BE2C (cell line): ENCODE data around the gene CHDH.

ENCODE experiments used
- DNase-seq: peaks from one replicate; pipeline ENCODE4 v3.0.0-alpha.2; 2020
- H3K27me3 ChIP-seq: fragments of 250-450 bp; sonication (Bioruptor Pico); 2 replicates; pipeline ENCODE4 v1.5.1; 2020; ENCODE audit warnings: mild to moderate bottlenecking
- H3K36me3 ChIP-seq: fragments of 250-450 bp; sonication (Bioruptor Pico); 2 replicates; pipeline ENCODE4 v1.5.1; 2020; ENCODE audit warnings: mild to moderate bottlenecking
- H3K4me1 ChIP-seq: fragments of 250-450 bp; sonication (Bioruptor Pico); 2 replicates; pipeline ENCODE4 v1.5.1; 2020
- H3K4me3 ChIP-seq: 2 replicates; pipeline ENCODE4 v1.5.1; 2011; ENCODE audit warnings: low read depth, low read length
- H3K9me3 ChIP-seq: fragments of 250-450 bp; sonication (Bioruptor Pico); 2 replicates; pipeline ENCODE4 v1.5.1; 2020
- TF ChIP-seq, protein P1 (sequence below): IDR thresholded peaks from 2 replicates; pipeline ENCODE4 v1.5.1; 2012; ENCODE audit warnings: mild to moderate bottlenecking, low read depth, low read length

The CHDH gene

GRCh38 chr3:53834429-53835095 is 11.7 kb downstream of the CHDH start:
- DNase-seq: no peak
- no peaks in the 10 kb centered on the region for H3K27me3 ChIP-seq
- H3K4me3 ChIP-seq: no peak overlapping the region
- TF ChIP-seq, protein P1, sequence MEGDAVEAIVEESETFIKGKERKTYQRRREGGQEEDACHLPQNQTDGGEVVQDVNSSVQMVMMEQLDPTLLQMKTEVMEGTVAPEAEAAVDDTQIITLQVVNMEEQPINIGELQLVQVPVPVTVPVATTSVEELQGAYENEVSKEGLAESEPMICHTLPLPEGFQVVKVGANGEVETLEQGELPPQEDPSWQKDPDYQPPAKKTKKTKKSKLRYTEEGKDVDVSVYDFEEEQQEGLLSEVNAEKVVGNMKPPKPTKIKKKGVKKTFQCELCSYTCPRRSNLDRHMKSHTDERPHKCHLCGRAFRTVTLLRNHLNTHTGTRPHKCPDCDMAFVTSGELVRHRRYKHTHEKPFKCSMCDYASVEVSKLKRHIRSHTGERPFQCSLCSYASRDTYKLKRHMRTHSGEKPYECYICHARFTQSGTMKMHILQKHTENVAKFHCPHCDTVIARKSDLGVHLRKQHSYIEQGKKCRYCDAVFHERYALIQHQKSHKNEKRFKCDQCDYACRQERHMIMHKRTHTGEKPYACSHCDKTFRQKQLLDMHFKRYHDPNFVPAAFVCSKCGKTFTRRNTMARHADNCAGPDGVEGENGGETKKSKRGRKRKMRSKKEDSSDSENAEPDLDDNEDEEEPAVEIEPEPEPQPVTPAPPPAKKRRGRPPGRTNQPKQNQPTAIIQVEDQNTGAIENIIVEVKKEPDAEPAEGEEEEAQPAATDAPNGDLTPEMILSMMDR: no peak
- H3K9me3 ChIP-seq: no peaks in the 10 kb centered on the region
- no peaks in the 10 kb centered on the region for H3K36me3 ChIP-seq
- H3K4me1 ChIP-seq: no peaks in the 10 kb centered on the region

DNA sequence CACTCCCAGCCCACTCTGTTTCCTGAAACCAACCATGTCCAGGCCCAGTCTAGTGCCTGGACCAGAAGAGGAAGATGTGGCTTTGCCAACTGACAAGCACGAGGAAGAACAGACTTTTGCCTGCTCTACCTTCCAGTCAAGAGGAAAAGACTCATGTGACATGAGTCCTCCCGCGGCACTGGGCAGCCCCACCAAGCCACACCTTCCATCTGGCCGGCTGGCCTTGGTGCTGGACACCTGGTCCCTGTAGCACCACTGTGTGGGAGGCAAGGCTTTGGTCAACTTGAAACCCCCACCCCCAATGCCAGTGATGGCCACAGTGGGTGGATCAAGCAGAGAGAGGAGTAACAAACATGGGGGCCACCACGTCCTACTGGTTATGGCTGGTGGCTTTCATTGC is 12.5 kb downstream of the CHDH start:
- no peaks in the 10 kb centered on the region for H3K9me3 ChIP-seq
- no peaks in the 10 kb centered on the region for H3K27me3 ChIP-seq
- H3K4me3 ChIP-seq: no peak overlapping the region
- H3K4me1 ChIP-seq: no peaks in the 10 kb centered on the region
- H3K36me3 ChIP-seq: no peaks in the 10 kb centered on the region
- TF ChIP-seq, protein P1: no peak
- no peak for DNase-seq

DNA sequence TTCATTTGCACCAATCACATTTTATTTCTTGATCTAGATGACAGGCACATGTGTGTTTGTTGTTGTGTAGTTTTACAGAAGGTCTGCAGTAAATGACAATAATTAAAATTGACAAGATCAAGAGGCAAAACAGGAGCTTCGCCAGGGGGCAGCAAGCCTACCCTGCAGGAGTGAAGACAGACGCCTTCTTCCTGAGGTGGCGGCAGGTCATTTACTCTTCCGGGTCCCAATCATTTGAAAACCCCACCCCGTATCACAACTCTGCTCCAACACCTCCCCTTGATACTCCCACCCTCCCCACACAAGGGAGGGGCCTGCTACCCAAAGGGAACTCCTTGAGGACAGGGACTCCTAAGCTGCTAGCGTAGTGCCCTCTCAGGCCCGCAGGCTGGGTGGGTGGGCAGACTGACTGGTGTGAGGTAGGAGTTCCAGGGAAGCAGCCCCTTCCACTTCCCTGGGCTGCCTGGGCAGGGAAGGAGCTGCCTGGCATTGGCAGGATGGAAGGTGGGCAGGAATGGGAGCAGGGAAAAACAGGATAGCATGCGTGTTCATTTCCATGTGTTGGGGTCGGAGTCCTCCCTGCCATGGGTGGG is 13.1 kb downstream of the CHDH start:
- Histone ChIP-seq H3K4me3 (no peak overlapping the region), H3K27me3 (no peaks in the 10 kb centered on the region), H3K36me3 (no peaks in the 10 kb centered on the region), H3K9me3 (no peaks in the 10 kb centered on the region), H3K4me1 (no peaks in the 10 kb centered on the region)
- DNase-seq: no peak
- TF ChIP-seq, protein P1: no peak

- no peak for DNase-seq
- TF ChIP-seq, protein P1: no peak
- no peaks in the 10 kb centered on the region for H3K9me3 ChIP-seq
- no peaks in the 10 kb centered on the region for H3K36me3 ChIP-seq
- H3K4me3 ChIP-seq: no peak overlapping the region
- no peaks in the 10 kb centered on the region for H3K4me1 ChIP-seq
- no peaks in the 10 kb centered on the region for H3K27me3 ChIP-seq
These were observed 15.3 kb downstream of the CHDH start for GRCh38 chr3:53830944-53831343.

DNA sequence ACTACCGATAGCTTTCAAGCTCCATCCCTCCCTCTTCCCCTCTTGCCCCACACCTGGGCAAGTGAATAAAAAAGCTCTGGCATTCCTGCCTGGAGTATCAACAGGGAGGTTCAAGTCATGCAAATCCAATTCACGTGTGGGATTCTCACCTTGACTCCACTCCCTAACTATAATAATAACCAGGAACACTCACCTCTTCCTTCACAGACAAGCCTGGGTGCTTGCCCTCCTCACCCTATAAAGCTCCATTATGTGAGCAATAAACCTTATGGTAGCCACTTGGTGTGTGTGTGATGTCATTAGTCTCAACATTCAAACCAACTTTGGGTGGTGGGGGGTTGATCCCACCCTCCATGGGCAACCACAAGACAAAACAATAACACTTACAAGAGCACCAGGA is 16.6 kb downstream of the CHDH start:
- DNase-seq: no peak
- no peaks in the 10 kb centered on the region for H3K9me3 ChIP-seq
- TF ChIP-seq, protein P1: no peak

DNA sequence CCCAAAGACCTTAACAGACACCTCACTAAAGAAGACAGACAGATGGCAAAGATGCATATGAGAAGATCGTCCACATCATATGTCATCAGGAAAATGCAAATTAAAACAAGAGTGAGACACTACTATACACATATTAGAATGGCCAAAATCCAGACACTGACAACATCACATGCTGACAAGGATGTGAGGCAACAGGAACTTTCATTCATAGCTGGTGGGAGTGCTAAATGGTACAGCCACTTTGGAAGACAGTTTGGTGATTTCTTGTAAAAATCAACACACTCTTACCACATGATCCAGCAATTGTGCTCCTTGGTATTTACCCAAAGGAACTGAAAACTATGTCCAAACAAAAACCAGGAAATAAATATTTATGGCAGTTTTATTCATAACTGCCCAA is 17.6 kb downstream of the CHDH start:
- H3K9me3 ChIP-seq: no peaks in the 10 kb centered on the region
- H3K4me1 ChIP-seq: no peaks in the 10 kb centered on the region
- H3K36me3 ChIP-seq: no peaks in the 10 kb centered on the region
- H3K4me3 ChIP-seq: no peak overlapping the region
- DNase-seq: no peak
- TF ChIP-seq, protein P1: no peak
- no peaks in the 10 kb centered on the region for H3K27me3 ChIP-seq

More for the DNA sequence above, 16.6 kb downstream of the CHDH start:
- Histone ChIP-seq H3K4me1 (no peaks in the 10 kb centered on the region), H3K36me3 (no peaks in the 10 kb centered on the region), H3K27me3 (no peaks in the 10 kb centered on the region), H3K4me3 (no peak overlapping the region)
